GM12891 (cell line): ENCODE results near the gene MIA2.

Experiments used
- POLR2A ChIP-seq: IDR thresholded peaks from 2 replicates; pipeline ENCODE4 v1.6.1; 2011; ENCODE audit warnings: low read depth, low read length, control low read depth
- POLR2AphosphoS5 ChIP-seq: IDR thresholded peaks from 2 replicates; pipeline ENCODE4 v1.6.1; 2011; ENCODE audit warnings: low read depth, low read length, control low read depth

DNA sequence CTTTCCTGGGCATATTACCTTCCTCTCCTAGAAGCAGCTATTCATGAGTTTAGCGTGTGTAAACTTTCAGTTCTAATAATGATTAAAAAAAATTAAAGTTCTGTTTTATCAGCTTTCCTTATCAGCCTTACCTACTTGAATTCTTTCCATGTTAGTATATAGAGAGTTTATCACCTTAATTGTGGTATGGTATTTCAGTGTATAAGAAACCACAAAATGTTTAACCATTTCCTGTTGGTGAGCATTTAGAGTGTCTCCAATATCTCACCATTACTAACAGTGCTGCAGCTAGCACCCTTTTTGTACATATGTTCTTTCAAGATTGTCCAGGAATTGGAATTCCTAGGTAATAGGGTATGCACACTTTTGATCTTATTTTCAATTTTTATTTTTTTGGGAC is 109.1 kb downstream of the MIA2 start:
- TF ChIP-seq POLR2A = no peak
- TF ChIP-seq POLR2AphosphoS5 = no peak
